Measurements from ENCODE around the gene CDC14B.

The CDC14B gene

DNA sequence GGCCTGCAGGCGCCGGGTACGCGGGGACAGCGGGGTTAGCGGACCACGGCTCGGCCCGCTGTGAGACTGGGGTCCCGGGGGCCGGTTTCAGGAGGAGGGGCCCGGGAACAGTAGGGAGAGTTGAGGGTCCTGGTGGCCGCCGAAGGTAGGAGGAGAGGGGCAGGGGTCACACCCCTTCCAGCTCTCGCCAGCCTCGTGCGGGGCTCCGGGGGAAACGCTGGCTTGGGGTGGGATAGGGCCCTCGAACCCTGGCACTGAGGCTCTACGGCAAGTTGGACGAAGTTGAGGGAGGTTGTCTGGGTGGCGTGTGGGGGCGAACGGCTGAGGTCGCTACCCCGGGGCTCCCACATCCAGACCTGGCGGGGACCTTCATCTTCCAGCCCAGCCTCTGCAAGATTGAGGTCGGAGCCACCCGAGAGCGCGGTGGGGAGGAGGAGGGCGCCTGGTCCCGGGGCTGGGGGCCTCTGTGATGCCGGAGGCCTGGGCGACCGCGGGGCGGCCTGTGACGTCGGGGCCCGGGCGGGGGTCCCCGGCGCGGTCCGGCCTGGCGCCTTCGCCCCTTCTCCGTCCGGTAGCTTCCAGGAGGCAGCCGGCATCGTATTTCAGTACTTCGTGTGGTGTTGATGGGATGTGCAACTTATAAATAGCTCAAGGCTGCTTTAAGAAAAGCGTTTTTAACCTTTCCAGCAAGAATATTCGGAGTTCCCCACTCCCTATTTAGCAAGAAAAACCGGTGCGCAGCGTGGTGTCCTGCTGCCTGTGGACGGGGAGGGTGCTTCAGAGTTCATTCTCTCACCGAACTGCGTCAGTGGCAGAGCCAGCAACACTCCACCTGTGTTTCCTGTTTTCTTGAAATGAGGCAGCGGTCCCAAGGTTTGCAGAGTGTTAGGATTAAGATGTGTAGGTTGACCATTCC lies 168.8 kb downstream of the CDC14B start:
- H3K18ac ChIP-seq (ENCODE audit: low read length): peak overlapping the region; percentile 19
- H2BK12ac ChIP-seq (ENCODE audit: low read length): no peak overlapping the region
- H3K4ac ChIP-seq (ENCODE audit: low read depth, low read length): peak overlapping the region; percentile 50
- H4K12ac ChIP-seq (ENCODE audit: low read depth, low read length): no peak overlapping the region
- H4K91ac ChIP-seq (ENCODE audit: low read depth, low read length): peak overlapping the region; percentile 77
- H3K4me3 ChIP-seq (ENCODE audit: low read depth, low read length): peak overlapping the region; percentile 92
- H2AK5ac ChIP-seq (ENCODE audit: low read length): no peak overlapping the region
- H2BK5ac ChIP-seq (ENCODE audit: low read depth, low read length, poor library complexity): peak overlapping the region; percentile 78
- peaks cover 7% of the 10 kb centered on the region for H3K79me2 ChIP-seq (ENCODE audit: control insufficient read depth, insufficient read depth, low read length, poor library complexity)
- H3K27ac ChIP-seq (ENCODE audit: low read depth, low read length): peak overlapping the region; percentile 76
- WGBS (ENCODE audit: extremely low coverage, insufficient coverage, insufficient read length): no CpG with 5 or more reads among the region's 63 CpGs
- H3K36me3 ChIP-seq (ENCODE audit: control insufficient read depth in 1 of 2, insufficient read depth in 2 of 2, low read length in 2 of 2): no peaks in the 10 kb centered on the region
- peaks cover 10% of the 10 kb centered on the region for H3K79me1 ChIP-seq (ENCODE audit: low read length)
- H3K14ac ChIP-seq (ENCODE audit: low read length): peak overlapping the region; percentile 80
- peak; percentile 33 to 45 for DNase-seq
- H2AFZ ChIP-seq (ENCODE audit: insufficient read depth, low read length, poor library complexity): peak overlapping the region; percentile 82
- H4K8ac ChIP-seq (ENCODE audit: low read depth, low read length): no peak overlapping the region
- H3K27me3 ChIP-seq (ENCODE audit: insufficient read depth, low read length): no peaks in the 10 kb centered on the region
- H3K4me1 ChIP-seq (ENCODE audit: control insufficient read depth in 1 of 2, insufficient read depth in 2 of 2, low read length in 2 of 2): peaks cover 0 to 6% of the 10 kb centered on the region in 2 experiments
- no peak overlapping the region for H3K23ac ChIP-seq (ENCODE audit: low read length)
- peak overlapping the region; percentile 81 for H3K9ac ChIP-seq (ENCODE audit: low read length)
- H3K9me3 ChIP-seq (ENCODE audit: insufficient read depth, low read depth, low read length): peaks cover 3% of the 10 kb centered on the region
- H3K4me2 ChIP-seq (ENCODE audit: low read length): peak overlapping the region; percentile 85
- H2BK120ac ChIP-seq (ENCODE audit: insufficient read depth, low read length, poor library complexity): peak overlapping the region; percentile 41
